ENCODE measurements around the gene ATF4.

DNA sequence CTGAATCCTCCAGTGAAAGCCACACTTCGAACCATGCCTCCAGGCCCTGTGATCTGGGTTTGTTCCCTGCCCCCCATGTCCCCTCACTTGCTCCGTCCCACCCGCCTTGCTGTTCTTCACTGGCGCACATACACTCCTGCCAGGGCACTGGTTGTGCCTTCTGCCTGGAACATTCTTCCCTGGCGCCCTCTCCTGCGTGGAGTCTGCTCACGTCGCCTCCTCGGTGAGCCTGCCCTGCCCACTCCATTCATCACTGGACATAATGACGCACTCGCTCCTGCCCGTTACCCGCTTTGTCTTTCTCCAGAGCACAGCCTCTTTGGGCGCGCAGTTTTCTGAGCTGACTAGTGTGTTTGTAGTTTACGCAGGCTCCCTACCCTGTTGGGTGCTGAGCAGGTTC is 39.3 kb upstream of the ATF4 start:
- TF ChIP-seq POLR2A (IDR thresholded peaks at IDR 0.05; ENCODE audit: low read length) = no peak
- no peak for TF ChIP-seq GATA1 (IDR thresholded peaks at IDR 0.05; ENCODE audit: low read depth, low read length)

All from erythroblast (primary cell).